GM21528 (cell line): ENCODE results near the gene ARPIN.
"Not testable (repeated sequence)": the region's sequence is repeated elsewhere in the genome, so short reads cannot be mapped to it uniquely, and the experiment has no call there.

Experiments used
- ATAC-seq: cut with Tn5 transposase; IDR thresholded peaks from one replicate; pipeline ENCODE4 v1.9.1; 2021; ENCODE audit warnings: mild to moderate bottlenecking, moderate library complexity; ENCODE audit not compliant: unreplicated experiment, low FRiP score

Gene ARPIN

GRCh38 chr15:89880727-89881126, 32.0 kb downstream of the ARPIN start:
- ATAC-seq = no peak

DNA sequence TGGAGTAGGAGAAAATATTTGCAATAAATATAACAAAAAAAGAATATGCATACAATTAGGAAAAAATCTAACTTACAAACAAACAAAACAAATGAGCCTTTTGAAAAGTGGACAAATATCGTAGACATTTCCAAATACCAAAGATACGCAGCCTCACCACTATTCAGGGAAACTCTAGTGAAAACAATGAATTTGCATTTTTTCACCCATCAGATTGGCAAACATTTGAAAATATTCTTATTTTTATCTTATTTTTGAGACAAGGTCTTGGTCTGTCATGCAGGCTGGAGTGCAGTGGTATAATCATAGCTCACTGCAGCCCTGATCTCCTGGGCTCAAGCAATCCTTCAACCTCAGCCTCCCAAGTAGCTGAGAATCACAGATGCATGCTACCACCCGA, 34.4 kb downstream of the ARPIN start:
- ATAC-seq = no peak

GRCh38 chr15:89877083-89877425, 35.7 kb downstream of the ARPIN start:
- no peak for ATAC-seq

- no peak for ATAC-seq
Measured at GRCh38 chr15:89876396-89877082, 36.2 kb downstream of the ARPIN start.

- ATAC-seq = no peak
Measured at GRCh38 chr15:89875741-89876140, 37.0 kb downstream of the ARPIN start.

- ATAC-seq = no peak
Measured at GRCh38 chr15:89874926-89875564, 37.7 kb downstream of the ARPIN start.

- no peak for ATAC-seq
Measured at GRCh38 chr15:89870688-89871288, 42.0 kb downstream of the ARPIN start.

DNA sequence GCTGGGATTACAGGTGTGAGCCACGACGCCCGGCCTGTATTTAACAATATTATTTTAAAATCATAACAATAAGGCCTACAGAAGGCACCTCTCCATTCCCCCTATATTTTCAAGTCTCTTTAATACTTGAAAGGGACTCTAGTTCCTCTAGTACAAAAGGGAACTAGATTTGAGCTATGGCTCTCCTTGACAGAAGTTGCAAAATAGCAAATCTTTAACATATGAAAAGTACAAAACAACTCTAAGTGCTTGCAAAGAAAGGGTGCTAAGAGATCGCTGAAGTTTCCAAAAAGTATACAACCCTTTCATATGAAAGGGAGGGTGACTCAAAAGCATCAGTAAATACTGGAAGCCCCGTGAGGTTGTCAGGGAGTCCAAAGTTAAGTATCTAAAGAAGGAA, 42.7 kb downstream of the ARPIN start:
- ATAC-seq = no peak

DNA sequence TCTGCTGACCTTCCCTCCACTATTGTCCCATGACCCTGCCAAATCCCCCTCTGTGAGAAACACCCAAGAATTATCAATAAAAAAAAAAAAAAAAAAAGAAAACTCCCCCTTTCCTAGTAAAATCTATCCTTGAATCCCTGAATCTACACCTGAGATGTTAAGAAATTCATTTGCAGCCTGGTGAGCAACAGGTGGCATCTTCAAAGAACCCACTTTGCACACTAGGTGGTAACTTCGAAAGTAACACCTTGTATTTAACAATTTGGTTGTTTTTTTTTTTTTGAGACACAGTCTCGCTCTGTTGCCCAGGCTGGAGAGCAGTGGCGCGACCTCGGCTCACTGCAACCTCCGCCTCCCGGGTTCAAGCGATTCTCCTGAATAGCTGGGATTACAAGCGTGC, 43.3 kb downstream of the ARPIN start:
- ATAC-seq = not testable (repeated sequence)

GRCh38 chr15:89864958-89865739, 47.6 kb downstream of the ARPIN start:
- ATAC-seq = no peak

- ATAC-seq = no peak
Measured at GRCh38 chr15:89863918-89864317, 48.8 kb downstream of the ARPIN start.

DNA sequence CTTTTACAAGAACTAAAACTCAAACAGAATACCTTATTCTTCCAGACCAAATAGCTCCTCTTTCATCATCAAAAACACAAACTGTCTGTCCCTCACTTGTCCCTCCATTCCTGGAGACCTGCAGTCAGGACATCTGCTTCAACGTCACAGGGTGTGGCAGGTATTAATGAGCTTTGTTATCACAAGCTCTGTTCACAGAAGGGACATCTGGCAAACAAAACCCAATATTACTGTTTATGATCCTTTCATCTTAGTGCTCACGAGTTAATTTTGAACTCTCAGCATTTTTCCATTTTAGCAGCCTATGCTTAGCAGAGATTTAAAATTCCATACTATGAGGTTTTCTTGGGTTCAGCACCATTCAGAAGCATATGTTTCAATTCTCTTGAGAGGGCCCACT, 51.9 kb downstream of the ARPIN start:
- no peak for ATAC-seq

DNA sequence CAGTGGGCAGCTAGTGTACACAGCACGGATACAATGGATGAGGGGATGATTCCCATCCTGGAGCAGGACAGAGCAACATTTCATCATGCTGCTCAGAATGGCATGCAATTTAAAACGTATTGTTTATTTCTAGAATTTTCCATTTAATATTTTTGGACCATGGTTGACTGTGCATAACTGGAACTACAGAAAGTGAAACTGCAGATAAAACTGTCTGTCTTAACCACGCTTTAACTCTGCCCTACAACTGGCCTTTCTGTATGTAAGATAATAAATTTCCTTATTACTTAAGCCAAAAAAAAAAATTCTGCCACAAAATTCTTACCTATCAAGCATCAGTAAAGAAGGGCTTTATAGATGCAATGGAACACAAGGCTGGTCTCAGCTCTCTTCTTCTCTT, 52.3 kb downstream of the ARPIN start:
- ATAC-seq = no peak

- ATAC-seq = no peak
Measured at GRCh38 chr15:89858661-89859458, 53.9 kb downstream of the ARPIN start.

DNA sequence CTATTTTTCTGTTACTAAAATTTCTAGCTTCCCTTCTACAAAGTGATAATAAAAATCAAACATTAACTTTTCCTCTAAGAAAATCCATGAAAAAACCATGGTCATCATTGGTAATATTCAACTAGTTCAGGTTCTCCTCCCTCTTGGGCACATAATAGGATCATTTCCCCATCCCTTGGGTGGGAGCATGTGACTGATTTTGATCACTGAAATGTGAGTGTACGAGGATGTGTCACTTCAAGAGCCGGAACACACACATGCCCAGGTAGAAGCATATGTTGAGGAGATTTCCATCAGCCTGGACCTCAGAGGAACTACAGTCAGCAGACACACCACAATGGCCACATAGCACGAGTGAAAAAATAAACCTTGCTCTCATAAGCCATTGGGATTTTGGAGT, 55.1 kb downstream of the ARPIN start:
- no peak for ATAC-seq

GRCh38 chr15:89855948-89856347, 56.8 kb downstream of the ARPIN start:
- no peak for ATAC-seq

- not testable (repeated sequence) for ATAC-seq
Measured at GRCh38 chr15:89854863-89855262, 57.9 kb downstream of the ARPIN start.

GRCh38 chr15:89852342-89852995, 60.3 kb downstream of the ARPIN start:
- ATAC-seq = no peak

DNA sequence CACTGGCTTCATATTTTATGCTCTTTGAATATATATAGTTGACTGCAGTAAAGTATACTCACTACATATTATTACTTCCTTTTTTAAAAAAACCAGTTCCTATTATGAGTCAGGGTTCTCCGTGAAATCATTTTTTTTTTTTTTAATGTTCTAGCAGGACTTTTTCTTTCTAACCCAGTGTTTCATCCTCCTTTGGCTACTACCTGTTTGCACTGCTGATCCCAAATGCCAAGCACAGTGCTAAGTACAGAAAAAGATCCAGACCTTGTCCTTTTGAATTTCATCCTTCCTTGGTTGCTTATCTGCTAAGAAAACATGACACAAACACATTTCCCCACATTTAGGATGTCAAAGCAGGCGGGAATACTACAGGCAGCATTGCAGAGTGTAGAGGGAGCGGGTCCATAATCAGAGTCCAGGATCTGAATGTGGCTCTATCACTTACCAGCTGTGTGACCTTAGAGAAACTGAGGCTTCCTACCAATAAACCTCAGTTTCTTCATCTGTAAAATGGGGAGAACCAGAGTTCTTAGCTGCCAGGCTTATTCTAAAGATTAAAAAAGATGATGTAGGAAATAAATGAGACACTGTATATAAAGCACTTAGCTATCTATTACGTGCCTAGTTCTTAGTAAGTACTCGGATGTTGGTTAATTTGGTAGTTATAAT, 60.9 kb downstream of the ARPIN start:
- peak; percentile 61 for ATAC-seq

GRCh38 chr15:89848970-89849292, 63.8 kb downstream of the ARPIN start:
- ATAC-seq = no peak
